Dermis microvascular lymphatic vessel endothelial cell (primary cell): ENCODE results near the gene BAZ2B. TPM values are rescaled to one million over a fixed set of nuclear protein-coding genes. Genes with fewer than 3 reads are reported as not detected.

Experiments
- DNase-seq, 2 donors: peaks; one replicate each; pipeline versions ENCODE4 v3.0.0 to v3.0.0-alpha.2; 2010; ENCODE audit warnings: low read depth in 2 of 2
- total RNA-seq: library from RNA; depleted of rRNA; stranded (reverse); fragments of >200 nt; gene quantifications from 2 replicates; pipeline ENCODE4 v1.2.1, GENCODE V29; 2014

BAZ2B gene
- total RNA-seq, 1 donor from 2014 or later = 46.0 TPM

DNA sequence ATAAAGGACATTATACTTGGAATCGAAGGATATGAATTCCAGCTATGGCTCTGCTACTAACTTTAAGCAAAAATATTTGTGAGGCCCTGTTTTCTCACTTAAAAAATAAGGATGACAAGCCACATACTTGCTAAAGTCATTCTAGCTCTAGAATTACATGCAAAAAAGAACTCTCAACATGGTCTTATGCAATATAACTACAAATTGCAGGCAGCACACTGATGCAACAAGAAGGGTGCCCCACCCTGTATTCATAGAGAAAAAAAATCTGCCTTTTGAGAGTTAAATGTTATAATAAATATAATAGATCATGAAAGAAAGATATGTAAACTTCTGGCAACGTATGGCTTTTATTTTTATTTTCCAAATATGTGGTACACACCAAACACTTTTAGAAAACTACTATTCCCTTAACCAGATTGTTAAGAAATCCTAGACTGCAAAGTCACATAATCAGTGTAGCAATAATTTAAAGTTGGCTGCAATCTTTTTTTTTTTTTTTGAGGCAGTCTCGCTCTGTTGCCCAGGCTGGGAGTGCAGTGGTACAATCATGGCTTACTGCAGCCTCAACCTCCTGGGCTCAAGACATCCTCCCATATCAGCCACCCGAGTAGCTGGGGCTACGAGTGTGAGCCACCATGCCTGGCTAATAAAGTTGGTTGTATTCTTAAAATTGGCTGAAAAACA is 289.6 kb downstream of the BAZ2B start:
- DNase-seq = no peak

DNA sequence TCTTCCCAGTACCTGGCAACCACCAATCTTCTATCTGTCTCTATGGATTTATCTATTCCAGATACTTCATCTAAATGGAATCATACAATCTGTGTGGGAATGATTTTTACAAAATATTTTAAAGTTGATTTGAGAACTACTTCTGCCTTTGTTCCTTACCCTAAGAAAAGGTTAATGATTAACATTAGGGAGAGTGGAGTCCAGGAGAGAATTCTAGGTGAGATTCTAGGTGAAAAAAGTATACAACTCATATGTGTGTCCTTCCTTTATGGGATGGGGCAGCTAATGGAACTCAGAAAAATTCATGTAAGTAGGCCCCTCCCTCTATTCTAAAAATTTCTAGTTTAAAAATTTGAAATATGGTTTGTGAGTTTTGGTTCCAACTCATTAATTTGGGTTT is 293.9 kb downstream of the BAZ2B start:
- no peak for DNase-seq

DNA sequence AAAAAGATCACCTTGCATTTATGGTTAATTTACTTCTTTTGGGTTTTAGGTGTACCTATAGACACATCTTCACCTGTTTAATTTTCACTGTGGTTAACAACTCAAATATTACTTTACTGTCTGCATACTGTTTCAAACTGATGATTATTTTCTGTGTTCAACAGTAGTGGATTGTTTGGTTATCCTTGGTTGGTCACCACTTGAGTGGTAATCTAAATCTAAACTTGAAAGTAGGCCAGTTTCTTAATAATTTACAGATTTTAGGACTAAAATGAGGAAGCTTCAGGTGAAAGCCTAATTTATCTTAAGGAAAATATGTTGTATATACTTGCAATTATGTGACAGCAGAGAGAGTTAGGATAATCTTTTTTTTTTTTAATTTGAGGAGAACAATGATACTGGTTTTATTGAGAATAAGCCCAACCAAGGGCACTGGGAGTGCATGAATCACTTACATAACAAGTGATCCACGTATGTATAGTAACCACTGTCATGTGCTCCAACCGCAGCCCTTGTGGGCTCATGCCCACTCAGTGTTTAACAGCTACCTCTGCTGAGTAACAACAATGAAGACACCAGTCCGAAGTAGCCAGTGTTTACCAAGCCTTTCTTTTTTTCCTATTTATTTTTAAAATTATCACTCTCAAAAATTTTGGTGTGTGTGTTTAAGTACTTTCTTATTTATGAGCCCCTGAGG is 298.8 kb downstream of the BAZ2B start:
- DNase-seq = no peak

DNA sequence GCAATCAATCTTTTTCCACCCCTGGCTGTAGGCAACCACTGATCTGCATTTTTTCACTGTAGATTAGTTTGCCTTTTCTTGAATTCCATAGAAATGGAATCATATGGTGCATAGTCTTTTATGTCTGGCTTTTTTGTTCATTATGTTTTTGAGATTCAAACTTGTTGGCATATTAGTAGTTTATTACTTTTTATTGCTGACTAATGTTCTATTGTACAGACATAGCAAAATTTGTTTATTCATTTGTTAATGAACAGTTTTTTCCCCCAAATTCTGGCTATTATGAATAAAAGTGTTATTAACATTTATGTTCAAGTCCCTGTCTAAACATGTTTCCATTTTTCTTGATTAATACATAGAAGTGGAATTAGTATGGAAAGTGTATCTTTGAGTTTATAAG is 308.4 kb downstream of the BAZ2B start:
- DNase-seq = no peak

DNA sequence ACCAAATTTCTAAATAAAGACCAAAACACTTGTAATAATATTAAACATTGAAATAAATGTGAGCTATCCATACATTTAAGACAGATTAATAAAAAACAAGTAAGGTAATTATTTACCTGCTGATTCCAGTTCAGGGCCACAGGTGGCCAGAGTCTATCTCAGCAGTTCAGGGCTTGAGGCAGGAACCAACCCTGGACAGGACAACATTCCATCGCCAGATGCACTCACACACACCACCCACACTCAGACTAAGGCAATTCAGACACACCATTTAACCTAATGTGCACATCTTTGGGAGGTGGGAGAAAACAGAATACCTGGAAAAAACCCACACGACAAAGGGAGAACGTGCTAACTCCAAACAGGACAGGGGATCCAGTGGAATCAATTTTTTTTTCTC is 315.8 kb downstream of the BAZ2B start:
- DNase-seq = no peak

DNA sequence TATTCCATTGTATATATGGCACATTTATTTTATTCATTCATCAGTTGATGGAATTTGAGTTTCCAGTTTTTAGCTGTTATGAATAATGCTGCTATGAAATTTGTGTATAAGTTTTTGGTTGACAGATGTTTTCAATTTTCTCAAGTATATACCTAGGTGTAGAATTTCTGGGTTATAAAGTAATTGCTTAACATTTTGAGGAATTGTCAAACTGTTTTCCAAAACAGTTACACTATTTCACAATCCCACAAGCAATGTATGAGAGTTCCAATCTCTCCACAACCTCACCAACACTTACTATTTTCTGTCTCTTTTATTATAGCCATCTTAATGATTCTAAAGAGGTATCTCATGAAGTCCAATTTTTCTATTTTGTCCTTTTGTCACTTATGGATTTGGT is 317.4 kb downstream of the BAZ2B start:
- no peak for DNase-seq

DNA sequence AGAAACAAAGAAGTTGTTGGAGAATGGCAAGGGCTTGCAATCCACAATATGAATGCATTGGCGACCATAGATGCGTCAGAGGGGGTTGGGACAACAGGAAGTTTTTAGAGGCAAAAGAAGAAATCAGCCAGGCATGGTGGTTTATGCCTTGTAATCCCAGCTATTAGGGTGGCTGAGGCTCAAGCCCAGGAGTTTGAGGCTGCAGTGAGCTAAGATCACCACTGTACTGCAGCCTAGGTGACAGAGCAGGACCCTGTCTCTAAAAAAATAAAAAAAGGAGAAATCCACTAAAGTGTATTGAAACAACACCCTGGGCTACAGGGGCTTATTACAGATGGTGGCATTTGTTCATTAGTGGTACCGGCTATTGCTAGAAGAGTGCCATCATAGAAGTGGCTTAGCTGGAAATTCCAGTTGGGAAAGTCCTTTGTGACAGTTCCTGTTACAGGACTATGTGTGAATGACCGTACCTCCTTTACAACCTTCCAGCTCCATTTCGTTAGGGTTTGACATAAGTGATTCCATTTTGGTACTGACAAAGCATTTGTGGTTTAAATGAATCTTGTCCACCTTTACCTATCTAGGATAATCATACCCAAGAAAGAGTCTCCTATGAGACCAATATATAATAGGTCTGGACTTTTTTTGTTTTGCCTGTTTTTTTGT is 319.2 kb downstream of the BAZ2B start:
- no peak for DNase-seq

DNA sequence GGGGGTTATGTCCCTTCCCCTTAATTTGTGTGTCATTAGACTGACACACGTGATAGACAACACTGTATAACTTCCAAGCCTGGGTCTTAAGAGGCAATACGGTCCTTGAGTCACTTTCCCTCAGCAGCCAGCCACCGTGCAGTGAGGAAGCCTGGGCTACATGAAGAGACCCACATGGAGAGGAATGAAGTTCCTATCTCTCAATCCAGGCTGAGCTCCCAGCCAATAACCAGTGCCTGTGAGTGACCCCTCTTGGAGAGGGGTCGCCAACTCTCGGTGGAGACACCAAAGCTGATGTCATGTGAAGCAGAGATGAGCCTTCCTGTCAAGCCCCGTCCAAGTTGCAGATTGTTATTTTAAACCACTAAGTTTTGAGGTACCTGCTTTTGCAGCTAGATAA is 324.2 kb downstream of the BAZ2B start:
- no peak for DNase-seq

DNA sequence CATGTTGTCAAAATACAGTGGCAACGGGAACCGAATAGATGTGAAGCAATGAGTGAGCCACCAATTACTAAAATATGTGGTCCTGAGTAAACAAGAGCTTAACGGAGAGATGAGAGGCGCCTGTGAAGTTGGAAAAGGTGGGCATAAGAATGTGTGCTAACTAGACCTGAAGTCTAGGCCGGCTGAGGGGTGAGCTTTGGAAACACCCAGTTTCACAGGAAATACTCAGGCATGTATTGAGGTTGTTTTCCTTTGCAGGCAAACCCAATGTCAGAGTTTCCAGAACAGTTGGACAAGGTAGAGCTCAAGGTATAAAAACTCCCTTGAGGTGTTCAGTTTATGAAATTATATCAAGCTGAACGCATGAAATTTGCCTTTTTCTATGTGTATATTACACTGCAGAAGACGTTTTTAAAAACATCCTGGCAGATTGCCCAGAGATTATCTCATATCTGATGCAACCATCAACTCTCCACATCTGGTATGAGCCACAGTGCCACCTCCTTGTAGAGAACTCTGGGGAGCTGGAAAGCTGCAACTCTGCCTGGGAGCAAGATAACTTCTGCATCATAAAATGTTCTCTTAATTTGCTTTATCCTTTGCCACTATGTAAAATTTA is 325.9 kb downstream of the BAZ2B start:
- peak in 1 of 2 donors; percentile 54 for DNase-seq

DNA sequence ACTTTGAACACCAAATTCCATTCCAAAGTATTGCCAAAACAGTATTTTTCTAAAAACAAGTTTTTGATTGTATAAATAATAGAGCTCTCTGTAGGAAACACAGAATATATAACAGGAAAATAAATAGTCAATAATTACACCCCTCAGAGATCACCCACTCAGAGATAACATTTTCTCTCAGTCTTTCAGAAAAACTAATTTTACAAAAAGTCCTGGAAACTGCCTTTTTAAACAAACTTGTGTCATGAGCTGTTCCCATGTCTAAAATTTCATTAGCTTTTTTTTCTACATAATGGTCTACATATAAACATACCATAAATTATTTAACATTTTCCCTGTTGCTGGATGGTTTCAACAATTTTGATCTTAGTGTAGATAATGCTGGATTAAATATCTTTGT is 328.6 kb downstream of the BAZ2B start:
- no peak for DNase-seq

DNA sequence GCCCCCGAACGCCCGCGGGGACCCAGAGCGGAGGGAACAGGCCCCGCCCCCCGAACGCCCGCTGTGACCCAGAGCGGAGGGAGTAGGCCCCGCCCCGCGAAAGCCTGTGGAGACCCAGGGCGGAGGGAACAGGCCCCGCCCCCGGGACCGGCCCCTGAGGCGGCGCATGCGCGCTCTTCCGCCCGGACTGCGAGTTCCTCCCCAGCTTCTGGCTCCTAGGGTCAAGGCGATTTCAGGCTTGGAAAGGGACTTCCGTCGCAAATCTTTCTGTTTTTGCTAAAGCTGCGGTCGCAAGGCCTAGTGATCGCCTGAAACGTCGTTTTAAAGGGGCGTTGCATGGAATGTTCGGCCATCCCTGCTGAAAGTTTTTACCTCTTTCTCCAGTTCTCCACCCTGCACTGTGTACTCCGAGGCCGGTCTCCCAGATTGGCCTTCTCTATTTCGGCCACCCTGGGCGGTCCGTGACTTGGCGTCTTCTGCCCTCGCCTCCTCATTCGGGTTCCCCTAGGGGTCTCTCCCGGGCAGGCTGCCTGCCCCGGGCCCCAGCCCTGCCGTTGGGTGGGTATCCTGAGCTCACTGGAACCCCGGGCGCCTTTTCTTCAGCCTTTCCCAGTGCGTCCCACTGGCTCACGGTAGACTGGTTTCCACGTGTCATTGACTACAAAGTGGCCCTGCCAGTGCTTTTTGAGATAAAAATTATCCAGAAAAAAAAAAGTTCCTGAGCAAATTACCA is 329.5 kb downstream of the BAZ2B start:
- DNase-seq = peak; percentile 81 to 95

DNA sequence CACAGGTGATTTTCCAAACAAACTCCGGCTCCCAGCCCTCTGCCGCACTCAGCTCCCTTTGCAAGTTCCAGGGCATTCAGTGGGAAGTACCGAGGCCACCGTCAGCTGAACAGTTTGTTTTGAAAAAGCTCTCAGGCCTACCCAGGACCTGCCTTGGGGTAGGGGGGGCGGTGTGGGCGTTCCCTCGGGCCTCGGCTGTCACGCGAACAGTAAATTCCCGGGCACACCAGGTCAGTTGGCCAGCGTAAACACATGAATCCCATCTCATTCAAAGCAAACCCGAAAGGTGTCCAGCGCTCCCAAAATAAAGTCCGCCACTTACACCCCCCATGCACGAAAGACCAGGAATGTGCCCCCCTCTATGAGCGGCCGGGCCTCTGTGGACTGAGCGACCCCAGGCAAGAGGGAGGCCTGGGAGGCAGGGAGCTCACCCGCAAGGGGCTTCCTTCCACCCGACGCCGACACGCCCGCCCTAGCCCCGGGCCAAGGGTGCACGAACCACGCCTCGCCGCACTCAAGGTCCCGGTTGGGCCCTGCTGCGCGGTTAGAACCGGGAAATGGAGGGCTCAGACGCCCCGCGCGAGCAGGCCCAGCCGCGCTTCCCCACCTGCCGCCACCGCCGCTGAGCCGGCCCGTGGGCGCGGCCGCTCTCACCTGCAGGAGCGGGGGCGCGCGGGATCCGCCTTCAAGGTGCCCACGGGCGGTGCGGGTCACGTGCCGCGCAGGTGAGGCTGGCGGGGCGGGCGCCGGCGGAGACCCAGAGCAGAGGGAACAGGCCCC is 330.2 kb downstream of the BAZ2B start, which contains the start of gene WDSUB1:
Gene WDSUB1 (minus strand): TSS at position 775 of the 780 bp plus-strand sequence. CDS start 3,634 bp downstream, outside the sequence.
- peak; percentile 54 to 87 for DNase-seq

DNA sequence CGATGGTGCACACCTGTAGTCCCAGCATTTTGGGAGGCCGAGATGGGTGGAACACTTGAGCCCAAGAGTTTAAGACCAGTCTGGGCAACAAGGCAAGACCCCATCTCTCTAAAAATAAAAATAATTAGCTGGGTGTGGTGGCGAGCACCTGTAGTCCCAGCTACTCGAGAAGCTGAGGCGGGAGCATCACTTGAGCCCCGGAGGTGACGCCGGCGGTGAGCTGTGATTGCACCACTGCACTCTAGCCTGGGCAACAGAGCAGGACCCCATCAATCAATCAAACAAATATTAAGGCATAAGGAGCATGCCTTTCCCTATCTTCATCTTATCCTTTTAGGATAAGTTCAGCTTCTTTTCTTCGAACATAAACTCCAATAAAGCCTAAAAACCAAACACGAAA is 330.9 kb downstream of the BAZ2B start:
- no peak for DNase-seq

DNA sequence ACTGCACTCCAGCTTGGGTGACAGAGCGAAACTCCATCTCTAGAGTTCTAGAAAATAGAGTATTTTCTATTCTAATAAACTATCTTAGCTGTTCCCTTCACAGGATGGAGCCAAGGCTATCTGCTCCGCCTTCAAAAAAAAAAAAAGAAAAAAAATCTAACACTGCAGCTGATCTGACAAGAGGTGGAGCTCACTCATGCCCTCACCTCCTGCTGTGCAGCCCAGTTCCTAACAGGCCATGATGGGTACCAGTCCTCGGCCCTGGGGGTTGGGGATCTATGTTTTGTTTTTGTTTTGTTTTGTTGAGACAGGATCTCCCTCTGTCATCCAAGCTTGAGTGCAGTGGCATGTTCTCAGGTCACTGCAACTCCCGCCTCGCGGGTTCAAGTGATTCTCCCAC is 332.8 kb downstream of the BAZ2B start:
- no peak for DNase-seq

DNA sequence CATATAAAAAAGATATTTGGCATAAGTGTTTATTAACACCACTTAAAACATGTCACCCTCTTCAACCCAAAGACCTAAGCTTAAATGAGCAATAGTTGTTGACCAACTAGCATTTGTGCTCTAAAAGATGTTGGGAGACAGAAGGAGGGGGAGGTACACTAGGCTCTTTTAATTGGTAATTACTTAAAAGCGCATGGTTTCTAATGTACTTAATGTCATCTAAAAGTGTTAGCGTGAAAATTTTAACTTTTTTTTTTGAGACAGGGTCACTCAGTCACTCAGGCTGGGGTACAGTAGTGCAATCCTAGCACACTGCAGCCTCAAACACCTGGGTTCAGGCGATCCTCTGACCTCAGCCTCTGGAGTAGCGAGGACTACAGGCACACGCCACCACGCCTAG is 335.3 kb downstream of the BAZ2B start:
- DNase-seq = no peak

DNA sequence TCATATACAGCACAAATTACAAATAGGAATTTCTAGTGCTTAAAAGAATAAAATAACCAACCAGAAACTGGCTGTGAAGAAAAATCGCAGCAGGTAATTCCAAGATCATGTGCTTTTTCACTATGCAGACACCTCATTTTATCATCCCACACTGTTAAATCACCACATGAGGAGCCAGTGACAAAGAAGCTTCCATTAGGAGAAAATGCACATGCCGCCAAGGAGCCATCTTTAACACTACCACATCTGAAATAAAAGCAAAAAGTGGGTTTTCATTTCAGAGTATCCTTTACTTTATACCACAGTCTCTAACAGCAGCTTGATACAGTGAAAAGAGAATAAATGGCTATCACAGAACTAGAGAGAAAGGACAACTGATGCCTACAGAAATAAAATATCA is 336.6 kb downstream of the BAZ2B start:
- DNase-seq = no peak

DNA sequence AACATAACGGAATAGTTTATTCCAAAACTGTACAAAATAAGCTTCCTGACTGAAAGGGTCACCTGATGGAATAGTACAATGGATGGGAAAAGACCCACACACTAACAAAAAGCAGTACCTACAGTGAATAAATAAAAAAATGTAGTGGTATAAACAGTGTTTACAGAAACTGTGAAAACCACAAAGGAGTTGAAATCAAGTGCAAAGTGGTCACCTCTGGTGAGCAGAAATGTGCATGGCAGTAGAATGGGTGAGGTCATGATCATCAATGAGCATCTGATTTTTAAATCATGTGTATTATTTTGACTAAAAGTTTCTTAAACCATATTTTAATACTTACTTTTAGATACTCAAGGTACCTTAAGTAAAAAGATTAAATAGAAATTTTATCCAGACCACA is 341.2 kb downstream of the BAZ2B start:
- no peak for DNase-seq

DNA sequence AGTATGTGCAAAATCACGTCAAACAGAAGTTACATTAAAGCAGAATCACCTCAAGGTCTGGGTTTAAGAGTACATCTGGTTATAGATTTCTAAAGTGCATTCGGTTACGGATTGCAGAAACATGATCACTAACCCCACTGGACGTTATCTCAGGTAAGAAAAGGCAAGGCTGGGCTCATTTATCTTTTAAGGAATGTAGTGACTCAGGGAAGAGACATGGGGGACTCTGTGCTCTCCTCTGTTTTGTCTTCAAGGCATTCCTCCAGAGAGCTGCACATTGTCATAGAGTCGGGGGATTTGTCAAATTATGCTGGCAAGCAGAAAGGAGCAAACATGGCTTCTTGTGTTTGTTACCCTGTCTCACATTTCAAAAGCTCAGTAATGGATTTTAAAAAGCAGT is 344.2 kb downstream of the BAZ2B start:
- DNase-seq = no peak

DNA sequence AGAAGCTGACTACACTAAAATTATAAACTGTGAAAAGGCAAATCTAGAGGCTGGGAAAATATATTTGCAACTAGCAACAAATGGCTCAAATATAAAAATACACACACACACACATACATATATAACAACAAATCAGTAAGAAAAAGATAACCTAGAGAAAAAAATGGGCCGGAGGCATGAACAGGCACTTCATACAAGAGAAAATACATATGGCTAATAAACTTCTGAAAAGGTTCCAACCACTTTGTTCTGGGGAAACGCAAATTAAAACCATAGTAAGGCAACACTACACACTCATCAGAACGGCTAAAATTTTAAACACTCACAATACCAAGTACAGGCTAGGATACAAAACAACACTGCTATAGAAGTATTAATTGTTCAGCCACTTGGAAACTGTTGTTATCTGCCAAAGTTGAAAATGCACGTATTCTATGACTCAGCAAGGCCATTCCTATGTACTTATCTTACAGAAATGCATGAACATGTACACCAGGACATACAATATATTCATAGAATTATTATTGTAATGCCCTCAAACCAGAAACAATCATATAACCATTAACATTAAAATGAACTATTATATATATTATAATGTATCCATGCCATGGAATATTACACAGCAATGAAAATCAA is 345.5 kb downstream of the BAZ2B start:
- no peak for DNase-seq
